Astrocyte (in vitro differentiated cells and primary cell): ENCODE measurements around the gene HMX1.

Experiments
- EZH2 ChIP-seq: IDR thresholded peaks from 2 replicates; pipeline ENCODE4 v1.6.1; 2012; ENCODE audit warnings: mild to moderate bottlenecking, low read length, inconsistent platforms; ENCODE audit not compliant: insufficient read depth
- TF ChIP-seq, protein P1 (sequence below): IDR thresholded peaks from 2 replicates; pipeline ENCODE4 v1.5.1; 2011; ENCODE audit warnings: low read depth, mild to moderate bottlenecking, inconsistent platforms, low read length, moderate library complexity; ENCODE audit not compliant: insufficient read depth

DNA sequence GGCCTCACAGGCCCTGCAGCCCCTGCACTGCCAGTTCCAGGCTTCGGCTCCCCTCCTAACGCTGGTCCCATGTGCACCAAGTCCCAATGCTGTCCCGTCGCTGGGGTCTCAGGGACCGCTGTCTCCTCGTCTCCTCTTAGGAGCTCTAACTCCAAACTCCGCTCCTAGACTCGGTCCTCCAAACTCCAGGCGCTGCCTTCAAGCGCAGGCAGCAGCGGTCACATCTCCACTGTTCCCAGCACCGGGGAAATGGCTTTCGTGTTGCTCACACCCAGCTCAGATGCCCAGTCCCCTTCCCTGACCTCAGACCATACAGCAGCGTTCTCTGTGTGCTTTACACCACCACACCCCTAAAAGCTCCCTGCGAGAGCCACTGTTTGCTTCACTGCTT lies 19.6 kb upstream of the HMX1 start:
- TF ChIP-seq, protein P1, sequence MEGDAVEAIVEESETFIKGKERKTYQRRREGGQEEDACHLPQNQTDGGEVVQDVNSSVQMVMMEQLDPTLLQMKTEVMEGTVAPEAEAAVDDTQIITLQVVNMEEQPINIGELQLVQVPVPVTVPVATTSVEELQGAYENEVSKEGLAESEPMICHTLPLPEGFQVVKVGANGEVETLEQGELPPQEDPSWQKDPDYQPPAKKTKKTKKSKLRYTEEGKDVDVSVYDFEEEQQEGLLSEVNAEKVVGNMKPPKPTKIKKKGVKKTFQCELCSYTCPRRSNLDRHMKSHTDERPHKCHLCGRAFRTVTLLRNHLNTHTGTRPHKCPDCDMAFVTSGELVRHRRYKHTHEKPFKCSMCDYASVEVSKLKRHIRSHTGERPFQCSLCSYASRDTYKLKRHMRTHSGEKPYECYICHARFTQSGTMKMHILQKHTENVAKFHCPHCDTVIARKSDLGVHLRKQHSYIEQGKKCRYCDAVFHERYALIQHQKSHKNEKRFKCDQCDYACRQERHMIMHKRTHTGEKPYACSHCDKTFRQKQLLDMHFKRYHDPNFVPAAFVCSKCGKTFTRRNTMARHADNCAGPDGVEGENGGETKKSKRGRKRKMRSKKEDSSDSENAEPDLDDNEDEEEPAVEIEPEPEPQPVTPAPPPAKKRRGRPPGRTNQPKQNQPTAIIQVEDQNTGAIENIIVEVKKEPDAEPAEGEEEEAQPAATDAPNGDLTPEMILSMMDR = no peak
- TF ChIP-seq EZH2 = no peak
